ENCODE results near the gene CTSH. TPM values are rescaled to one million over a fixed set of nuclear protein-coding genes. Genes with fewer than 3 reads are reported as not detected.

Gene CTSH
- total and polyA plus RNA-seq, 2 of the 13 experiments (the other 11 are each of a cell fraction or from before 2014, with no cell fraction given), result 265 to 653 TPM

DNA sequence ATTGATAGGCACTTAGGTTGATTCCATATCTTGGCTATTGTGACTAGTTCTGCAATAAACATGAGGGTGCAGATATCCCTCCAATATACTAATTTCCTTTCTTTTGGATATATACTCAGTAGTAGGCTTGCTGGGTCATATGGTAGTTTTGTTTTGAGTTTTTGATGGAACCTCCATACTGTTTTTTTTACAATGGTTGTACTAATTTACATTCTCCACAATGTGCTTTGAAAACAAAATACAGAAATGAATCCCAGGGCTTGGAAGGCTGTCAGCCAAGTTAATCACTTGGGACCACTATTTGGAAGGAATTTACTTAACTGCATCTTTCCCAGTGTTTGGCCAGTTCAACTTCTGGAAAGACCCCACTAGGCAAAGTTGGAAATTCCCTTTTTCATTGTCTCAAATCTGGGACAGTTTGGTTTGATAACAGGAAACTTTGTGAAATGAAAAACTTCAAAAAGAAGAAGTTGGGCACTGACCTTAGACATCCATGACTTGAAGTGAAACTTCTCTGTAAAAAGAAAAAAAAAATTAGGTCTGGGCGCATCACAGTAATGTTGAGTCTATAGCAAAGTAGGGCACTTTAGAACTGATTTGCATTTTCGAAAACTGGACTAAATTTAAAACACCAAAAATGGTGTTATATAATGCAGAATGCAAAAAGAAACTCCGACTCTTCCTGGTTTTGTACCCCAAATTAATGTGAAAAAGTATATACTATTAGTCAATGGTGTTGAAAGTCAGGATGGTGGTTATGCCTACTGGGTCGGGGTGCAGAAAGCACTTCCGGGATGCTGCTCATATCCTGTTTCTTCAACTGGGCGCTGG lies 6.0 kb downstream of the CTSH start (continued):
- TF ChIP-seq, protein P1, sequence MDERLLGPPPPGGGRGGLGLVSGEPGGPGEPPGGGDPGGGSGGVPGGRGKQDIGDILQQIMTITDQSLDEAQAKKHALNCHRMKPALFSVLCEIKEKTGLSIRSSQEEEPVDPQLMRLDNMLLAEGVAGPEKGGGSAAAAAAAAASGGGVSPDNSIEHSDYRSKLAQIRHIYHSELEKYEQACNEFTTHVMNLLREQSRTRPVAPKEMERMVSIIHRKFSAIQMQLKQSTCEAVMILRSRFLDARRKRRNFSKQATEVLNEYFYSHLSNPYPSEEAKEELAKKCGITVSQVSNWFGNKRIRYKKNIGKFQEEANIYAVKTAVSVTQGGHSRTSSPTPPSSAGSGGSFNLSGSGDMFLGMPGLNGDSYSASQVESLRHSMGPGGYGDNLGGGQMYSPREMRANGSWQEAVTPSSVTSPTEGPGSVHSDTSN (CRISPR knock-in tag; IDR thresholded peaks at IDR 0.05), result no peak
- TF ChIP-seq PHF21A (CRISPR knock-in tag; IDR thresholded peaks at IDR 0.05), result no peak
- TF ChIP-seq PHB2 (IDR thresholded peaks at IDR 0.05; ENCODE audit: partially characterized antibody), result no peak
- TF ChIP-seq MTF2 (CRISPR knock-in tag; IDR thresholded peaks at IDR 0.05; ENCODE audit: borderline replicate concordance), result no peak

DNA sequence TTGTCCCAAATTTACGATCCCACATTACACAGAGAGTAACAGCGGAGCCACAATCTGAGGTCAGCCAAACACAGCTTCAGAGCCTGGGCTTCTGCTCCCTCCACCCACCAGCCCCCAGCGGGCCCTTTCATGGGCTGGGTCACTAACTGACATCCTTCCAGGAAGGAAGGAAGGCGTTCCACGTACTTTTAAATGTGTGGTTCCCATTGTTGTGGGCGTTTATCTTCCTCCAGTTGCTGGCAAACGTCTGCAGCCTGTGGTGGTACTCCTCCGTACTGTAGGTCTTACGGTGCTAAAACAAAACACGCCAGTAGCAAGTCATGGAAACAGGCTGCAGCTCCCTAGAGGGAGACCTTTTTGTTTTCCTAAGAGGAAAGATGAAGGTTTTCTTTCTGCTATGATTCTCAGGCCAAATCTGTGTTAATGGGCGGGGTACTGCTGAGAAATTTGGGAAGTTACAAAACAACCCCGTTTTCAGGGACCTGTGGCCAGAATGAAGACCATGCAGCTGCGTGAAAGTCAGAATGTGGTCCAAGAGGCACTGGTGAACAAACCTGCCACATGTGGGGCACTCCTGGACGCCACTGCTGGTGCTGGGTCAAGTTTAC lies 7.6 kb downstream of the CTSH start:
- Histone ChIP-seq H3K9ac (ENCODE audit: insufficient read depth, low read depth, low read length) (no peak overlapping the region), H3K4me1 (ENCODE audit: insufficient read depth, low read length) (peaks cover 1% of the 10 kb centered on the region; the same call in 1 of the 2 replicates), H2AFZ (ENCODE audit: low read length) (no peak overlapping the region), H3K79me2 (ENCODE audit: insufficient read depth, low read length) (peaks cover 3% of the 10 kb centered on the region), H3K9me3 (ENCODE audit: low read length) (no peaks in the 10 kb centered on the region), H3K4me3 (replicated peaks in 1 of 3; ENCODE audit: insufficient read depth in 1 of 3, low read depth in 2 of 3, low read length in 3 of 3) (no peak overlapping the region), H3K27ac (ENCODE audit: extremely low read length, insufficient read depth, low read length) (no peak overlapping the region), H3K4me2 (ENCODE audit: low read depth, low read length) (no peak overlapping the region), H3K36me3 (replicated peaks in 1 of 2; ENCODE audit: control insufficient read depth in 1 of 2, insufficient read depth in 2 of 2, low read length in 2 of 2) (peaks cover 17 to 52% of the 10 kb centered on the region in 2 experiments), H4K20me1 (ENCODE audit: insufficient read depth, low read length) (no peaks in the 10 kb centered on the region), H3K27me3 (ENCODE audit: control insufficient read depth in 1 of 2, insufficient read depth in 2 of 2, low read length in 2 of 2) (no peaks in the 10 kb centered on the region)
- ATAC-seq (no peak), DNase-seq (ENCODE audit: low spot score) (no peak), FAIRE-seq (no peak)
- intact Hi-C loops (cut with micrococcal nuclease; ENCODE audit: unreplicated experiment) (no loop called here), in situ Hi-C loops (cut with HindIII; ENCODE audit: extremely low pct_ligation_motif_present, low pct_unique_long_range_greater_than_20kb) (no loop called here)
- ChIA-PET CTCF (ENCODE audit: low intra/inter-chr PET ratio, low total read pairs) (no interaction called here), POLR2A (no interaction called here)
- BruUV-seq (replicated peaks), result no TSS peak
- 96% methylated on average over 12 of the region's 14 CpGs for WGBS (ENCODE audit: low lambda C conversion rate)
- TF ChIP-seq TCF7 (IDR thresholded peaks at IDR 0.05; ENCODE audit: low read depth) (no peak), ISL2 (CRISPR knock-in tag; IDR thresholded peaks at IDR 0.05) (no peak), STAG1 (CRISPR knock-in tag; IDR thresholded peaks at IDR 0.05) (no peak), ZFP62 (CRISPR knock-in tag; IDR thresholded peaks at IDR 0.05) (no peak), CBX2 (IDR thresholded peaks at IDR 0.05; ENCODE audit: low read depth, low read length) (no peak), CBX2 (CRISPR knock-in tag; IDR thresholded peaks at IDR 0.05; ENCODE audit: low read depth) (no peak), RAD21 (CRISPR knock-in tag; IDR thresholded peaks at IDR 0.05) (no peak)
- TF ChIP-seq, protein P2, sequence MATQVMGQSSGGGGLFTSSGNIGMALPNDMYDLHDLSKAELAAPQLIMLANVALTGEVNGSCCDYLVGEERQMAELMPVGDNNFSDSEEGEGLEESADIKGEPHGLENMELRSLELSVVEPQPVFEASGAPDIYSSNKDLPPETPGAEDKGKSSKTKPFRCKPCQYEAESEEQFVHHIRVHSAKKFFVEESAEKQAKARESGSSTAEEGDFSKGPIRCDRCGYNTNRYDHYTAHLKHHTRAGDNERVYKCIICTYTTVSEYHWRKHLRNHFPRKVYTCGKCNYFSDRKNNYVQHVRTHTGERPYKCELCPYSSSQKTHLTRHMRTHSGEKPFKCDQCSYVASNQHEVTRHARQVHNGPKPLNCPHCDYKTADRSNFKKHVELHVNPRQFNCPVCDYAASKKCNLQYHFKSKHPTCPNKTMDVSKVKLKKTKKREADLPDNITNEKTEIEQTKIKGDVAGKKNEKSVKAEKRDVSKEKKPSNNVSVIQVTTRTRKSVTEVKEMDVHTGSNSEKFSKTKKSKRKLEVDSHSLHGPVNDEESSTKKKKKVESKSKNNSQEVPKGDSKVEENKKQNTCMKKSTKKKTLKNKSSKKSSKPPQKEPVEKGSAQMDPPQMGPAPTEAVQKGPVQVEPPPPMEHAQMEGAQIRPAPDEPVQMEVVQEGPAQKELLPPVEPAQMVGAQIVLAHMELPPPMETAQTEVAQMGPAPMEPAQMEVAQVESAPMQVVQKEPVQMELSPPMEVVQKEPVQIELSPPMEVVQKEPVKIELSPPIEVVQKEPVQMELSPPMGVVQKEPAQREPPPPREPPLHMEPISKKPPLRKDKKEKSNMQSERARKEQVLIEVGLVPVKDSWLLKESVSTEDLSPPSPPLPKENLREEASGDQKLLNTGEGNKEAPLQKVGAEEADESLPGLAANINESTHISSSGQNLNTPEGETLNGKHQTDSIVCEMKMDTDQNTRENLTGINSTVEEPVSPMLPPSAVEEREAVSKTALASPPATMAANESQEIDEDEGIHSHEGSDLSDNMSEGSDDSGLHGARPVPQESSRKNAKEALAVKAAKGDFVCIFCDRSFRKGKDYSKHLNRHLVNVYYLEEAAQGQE (IDR thresholded peaks at IDR 0.05; ENCODE audit: borderline replicate concordance in 1 of 2, low read depth in 1 of 2, low read length in 2 of 2), result no peak
- TF ChIP-seq, protein P3, sequence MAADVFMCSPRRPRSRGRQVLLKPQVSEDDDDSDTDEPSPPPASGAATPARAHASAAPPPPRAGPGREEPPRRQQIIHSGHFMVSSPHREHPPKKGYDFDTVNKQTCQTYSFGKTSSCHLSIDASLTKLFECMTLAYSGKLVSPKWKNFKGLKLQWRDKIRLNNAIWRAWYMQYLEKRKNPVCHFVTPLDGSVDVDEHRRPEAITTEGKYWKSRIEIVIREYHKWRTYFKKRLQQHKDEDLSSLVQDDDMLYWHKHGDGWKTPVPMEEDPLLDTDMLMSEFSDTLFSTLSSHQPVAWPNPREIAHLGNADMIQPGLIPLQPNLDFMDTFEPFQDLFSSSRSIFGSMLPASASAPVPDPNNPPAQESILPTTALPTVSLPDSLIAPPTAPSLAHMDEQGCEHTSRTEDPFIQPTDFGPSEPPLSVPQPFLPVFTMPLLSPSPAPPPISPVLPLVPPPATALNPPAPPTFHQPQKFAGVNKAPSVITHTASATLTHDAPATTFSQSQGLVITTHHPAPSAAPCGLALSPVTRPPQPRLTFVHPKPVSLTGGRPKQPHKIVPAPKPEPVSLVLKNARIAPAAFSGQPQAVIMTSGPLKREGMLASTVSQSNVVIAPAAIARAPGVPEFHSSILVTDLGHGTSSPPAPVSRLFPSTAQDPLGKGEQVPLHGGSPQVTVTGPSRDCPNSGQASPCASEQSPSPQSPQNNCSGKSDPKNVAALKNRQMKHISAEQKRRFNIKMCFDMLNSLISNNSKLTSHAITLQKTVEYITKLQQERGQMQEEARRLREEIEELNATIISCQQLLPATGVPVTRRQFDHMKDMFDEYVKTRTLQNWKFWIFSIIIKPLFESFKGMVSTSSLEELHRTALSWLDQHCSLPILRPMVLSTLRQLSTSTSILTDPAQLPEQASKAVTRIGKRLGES (CRISPR knock-in tag; IDR thresholded peaks at IDR 0.05; ENCODE audit: borderline replicate concordance), result no peak
